Small intestine (tissue), 7 donors: ENCODE measurements around the gene HOXB4. TPM values are rescaled to one million over a fixed set of nuclear protein-coding genes. Genes with fewer than 3 reads are reported as not detected.
A peak's percentile ranks its signal among the peaks of the same experiment; 100 is the strongest.

ENCODE experiments used
- DNase-seq, 2 donors: peaks; one replicate each; pipeline versions ENCODE4 v3.0.0 to v3.0.0-alpha.2; 2013
- FAIRE-seq: peaks from 2 replicates; lab custom pipeline; 2012; peaks lifted over from hg19 to GRCh38; lab: Jason Lieb, UNC
- H3K27ac ChIP-seq, 3 donors: one replicate each; pipeline ENCODE4 v1.5.1; 2013; ENCODE audit warnings: low read length in 2 of 3, mild to moderate bottlenecking in 2 of 3, control low read depth in 1 of 3, inconsistent platforms in 1 of 3, low read depth in 1 of 3, moderate library complexity in 1 of 3
- H3K27me3 ChIP-seq, 3 donors: one replicate each; pipeline ENCODE4 v1.6.1; 2013; ENCODE audit warnings: low read length in 3 of 3, inconsistent platforms in 1 of 3; ENCODE audit not compliant: control insufficient read depth in 3 of 3, insufficient read depth in 3 of 3
- H3K36me3 ChIP-seq, 3 donors: one replicate each; pipeline ENCODE4 v1.6.1; 2013; ENCODE audit warnings: low read length in 3 of 3, inconsistent platforms in 1 of 3, low read depth in 1 of 3, mild to moderate bottlenecking in 1 of 3, moderate library complexity in 1 of 3; ENCODE audit not compliant: control insufficient read depth in 3 of 3, insufficient read depth in 2 of 3
- H3K4me1 ChIP-seq, 3 donors: one replicate each; pipeline ENCODE4 v1.6.1; 2013; ENCODE audit warnings: low read length in 2 of 3, inconsistent platforms in 1 of 3, low read depth in 1 of 3, mild to moderate bottlenecking in 1 of 3, moderate library complexity in 1 of 3; ENCODE audit not compliant: control insufficient read depth in 3 of 3, insufficient read depth in 2 of 3
- H3K4me3 ChIP-seq, 3 donors: one replicate each; pipeline ENCODE4 v1.5.1; 2013; ENCODE audit warnings: low read length in 3 of 3, control low read depth in 1 of 3, inconsistent platforms in 1 of 3, low read depth in 1 of 3, mild to moderate bottlenecking in 1 of 3, moderate library complexity in 1 of 3
- H3K9me3 ChIP-seq, 2 donors: one replicate each; pipeline ENCODE4 v1.6.1; 2013; ENCODE audit warnings: low read depth in 1 of 2, low read length in 1 of 2; ENCODE audit not compliant: control insufficient read depth in 2 of 2, insufficient read depth in 1 of 2
- WGBS, 3 donors: extraction: QIAGEN DNeasy Blood & Tissue Kit; methylation state at CpG; one replicate each; pipeline ENCODE4 v1.1.7; 2013; 5-methylcytosine and 5-hydroxymethylcytosine counted together
- polyA plus RNA-seq, 4 donors: library from polyadenylated mRNA; stranded (reverse) in 3 of 4; unstranded in 1 of 4; fragments of 200-250 nt in 3 of 4; fragments of 120-200 nt in 1 of 4; gene quantifications; one replicate each; pipeline versions ENCODE4 v1.2.1 to v1.2.3, GENCODE V29; 2013
- donor health status: healthy with polysubstance abuse.
- donor health status: control.
- donor health status: control.
- donor health status: Bipolar disorder and iron deficiency.
- donor health status: healthy.

Gene HOXB4
- polyA plus RNA-seq, 4 donors: 0.27 to 3.1 (median 2.2) TPM; not detected in 1

- Histone ChIP-seq H3K27ac (peak overlapping the region in 2 of 3 donors; percentile 39 to 48), H3K9me3 (no peaks in the 10 kb centered on the region), H3K4me1 (peaks cover 0 to 43% (median 4%) of the 10 kb centered on the region in 3 donors), H3K27me3 (peaks cover 0 to 97% (median 2%) of the 10 kb centered on the region in 3 donors), H3K36me3 (peaks cover 0 to 29% (median 0%) of the 10 kb centered on the region in 3 donors), H3K4me3 (no peak overlapping the region)
- DNase-seq: no peak
- FAIRE-seq: no peak
- 43 to 56% (median 56%) methylated on average over 4 of the region's 4 CpGs for WGBS, 3 donors
Observed at GRCh38 chr17:48565925-48566710, 12.0 kb downstream of the HOXB4 start.

GRCh38 chr17:48565022-48565554, 13.1 kb downstream of the HOXB4 start:
- no peak for FAIRE-seq
- H3K36me3 ChIP-seq: peaks cover 0 to 20% (median 0%) of the 10 kb centered on the region in 3 donors
- peaks cover 0 to 44% (median 4%) of the 10 kb centered on the region in 3 donors for H3K4me1 ChIP-seq
- peak overlapping the region in 2 of 3 donors; percentile 39 to 81 for H3K27ac ChIP-seq
- peaks cover 0 to 93% (median 0%) of the 10 kb centered on the region in 3 donors for H3K27me3 ChIP-seq
- 54 to 63% (median 62%) methylated on average over 2 of the region's 2 CpGs for WGBS, 3 donors
- H3K9me3 ChIP-seq: no peaks in the 10 kb centered on the region
- DNase-seq: no peak
- H3K4me3 ChIP-seq: peak overlapping the region in 1 of 3 donors; percentile 19

GRCh38 chr17:48564188-48565021, 13.7 kb downstream of the HOXB4 start:
- no peak for FAIRE-seq
- no peak for DNase-seq
- peak overlapping the region in 2 of 3 donors; percentile 62 to 81 for H3K27ac ChIP-seq
- 5 to 26% (median 23%) methylated on average over 48 to 73 of the region's 73 CpGs for WGBS, 3 donors
- peaks cover 0 to 49% (median 4%) of the 10 kb centered on the region in 3 donors for H3K4me1 ChIP-seq
- H3K36me3 ChIP-seq: peaks cover 0 to 25% (median 0%) of the 10 kb centered on the region in 3 donors
- peaks cover 0 to 92% (median 0%) of the 10 kb centered on the region in 3 donors for H3K27me3 ChIP-seq
- H3K9me3 ChIP-seq: no peaks in the 10 kb centered on the region
- H3K4me3 ChIP-seq: peak overlapping the region in 1 of 3 donors; percentile 19

GRCh38 chr17:48563867-48564187, 14.3 kb downstream of the HOXB4 start:
- peaks cover 0 to 29% (median 0%) of the 10 kb centered on the region in 3 donors for H3K36me3 ChIP-seq
- 19 to 50% (median 44%) methylated on average over 8 to 10 of the region's 10 CpGs for WGBS, 3 donors
- peak overlapping the region in 2 of 3 donors; percentile 62 to 69 for H3K27ac ChIP-seq
- no peak for FAIRE-seq
- H3K4me1 ChIP-seq: peaks cover 0 to 52% (median 4%) of the 10 kb centered on the region in 3 donors
- no peak for DNase-seq
- H3K27me3 ChIP-seq: peaks cover 0 to 92% (median 0%) of the 10 kb centered on the region in 3 donors
- H3K4me3 ChIP-seq: peak overlapping the region in 1 of 3 donors; percentile 4
- H3K9me3 ChIP-seq: no peaks in the 10 kb centered on the region

GRCh38 chr17:48563385-48563838, 14.7 kb downstream of the HOXB4 start:
- no peaks in the 10 kb centered on the region for H3K9me3 ChIP-seq
- peaks cover 0 to 91% (median 0%) of the 10 kb centered on the region in 3 donors for H3K27me3 ChIP-seq
- peak overlapping the region in 2 of 3 donors; percentile 62 to 69 for H3K27ac ChIP-seq
- FAIRE-seq: no peak
- H3K4me3 ChIP-seq: peak overlapping the region in 1 of 3 donors; percentile 4
- peaks cover 0 to 52% (median 4%) of the 10 kb centered on the region in 3 donors for H3K4me1 ChIP-seq
- WGBS, 3 donors: 51 to 55% (median 54%) methylated on average over 6 of the region's 6 CpGs
- H3K36me3 ChIP-seq: peaks cover 0 to 29% (median 0%) of the 10 kb centered on the region in 3 donors
- DNase-seq: no peak

- no peak for FAIRE-seq
- H3K4me1 ChIP-seq: peaks cover 0 to 52% (median 4%) of the 10 kb centered on the region in 3 donors
- H3K27me3 ChIP-seq: peaks cover 0 to 91% (median 0%) of the 10 kb centered on the region in 3 donors
- H3K36me3 ChIP-seq: peaks cover 0 to 32% (median 0%) of the 10 kb centered on the region in 3 donors
- H3K9me3 ChIP-seq: no peaks in the 10 kb centered on the region
- 51 to 67% (median 53%) methylated on average over 5 of the region's 5 CpGs for WGBS, 3 donors
- no peak for DNase-seq
- H3K27ac ChIP-seq: peak overlapping the region in 2 of 3 donors; percentile 62 to 69
- H3K4me3 ChIP-seq: no peak overlapping the region
Observed at GRCh38 chr17:48562934-48563333, 15.2 kb downstream of the HOXB4 start.

- FAIRE-seq: no peak
- Histone ChIP-seq H3K4me1 (peaks cover 0 to 49% (median 4%) of the 10 kb centered on the region in 3 donors), H3K4me3 (no peak overlapping the region), H3K27me3 (peaks cover 0 to 91% (median 0%) of the 10 kb centered on the region in 3 donors), H3K9me3 (no peaks in the 10 kb centered on the region), H3K36me3 (peaks cover 0 to 36% (median 0%) of the 10 kb centered on the region in 3 donors), H3K27ac (peak overlapping the region in 2 of 3 donors; percentile 43 to 62)
- WGBS, 3 donors: 31 to 47% (median 45%) methylated on average over 15 of the region's 15 CpGs
- DNase-seq: no peak
Observed at GRCh38 chr17:48561884-48562810, 16.0 kb downstream of the HOXB4 start.
